Activated CD4-positive, alpha-beta T cell treated with anti-CD3 and anti-CD28 coated beads, Interleukin-2, amount 10 ng/mL, durations not matched to agents 24 days and 14 days (primary cell): ENCODE data around the gene RET. TPM values are rescaled to one million over a fixed set of nuclear protein-coding genes. Genes with fewer than 3 reads are reported as not detected.
"Not testable (repeated sequence)": the region's sequence is repeated elsewhere in the genome, so short reads cannot be mapped to it uniquely, and the experiment has no call there.

Source experiments
- DNase-seq: peaks from one replicate; pipeline ENCODE4 v3.0.0; 2022
- H3K27ac Mint-ChIP-seq: one replicate; pipeline ENCODE4 v1.8.0; 2022; ENCODE audit warnings: mild to moderate bottlenecking, mixed read lengths
- H3K27me3 Mint-ChIP-seq: one replicate; pipeline ENCODE4 v1.8.0; 2022; ENCODE audit warnings: mixed read lengths
- H3K36me3 Mint-ChIP-seq: one replicate; pipeline ENCODE4 v1.8.0; 2022; ENCODE audit warnings: low read depth, mild to moderate bottlenecking, mixed read lengths
- H3K4me1 Mint-ChIP-seq: one replicate; pipeline ENCODE4 v1.8.0; 2021; ENCODE audit warnings: mixed read lengths
- H3K4me3 Mint-ChIP-seq: one replicate; pipeline ENCODE4 v1.8.0; 2022; ENCODE audit warnings: mild to moderate bottlenecking, moderate library complexity, mixed read lengths
- H3K9me3 Mint-ChIP-seq: one replicate; pipeline ENCODE4 v1.8.0; 2021; ENCODE audit warnings: mixed read lengths
- intact Hi-C: fragments of 100-400 bp; cut with micrococcal nuclease; formaldehyde crosslinking; loops from one replicate; pipeline ENCODE4 v1.15.1; 2023
- total RNA-seq: library from RNA; stranded (reverse); gene quantifications from 2 replicates; pipeline ENCODE4 v1.2.3, GENCODE V29; 2022

The RET gene
- total RNA-seq, 1 donor from 2014 or later, result 0.12 TPM

- Mint-ChIP-seq H3K27ac (no peak overlapping the region), H3K4me3 (no peak overlapping the region), H3K36me3 (peaks cover 16% of the 10 kb centered on the region), H3K9me3 (no peaks in the 10 kb centered on the region), H3K27me3 (no peaks in the 10 kb centered on the region), H3K4me1 (peaks cover 65% of the 10 kb centered on the region)
- intact Hi-C loops, result loop anchor here (10.0 kb wide), 2 partner anchors 350 to 580 kb away; partner anchors contain the start of gene BMS1
- peak; percentile 56 for DNase-seq
These were observed 57.4 kb downstream of the RET start for GRCh38 chr10:43134126-43134905.

GRCh38 chr10:43135064-43135463, 58.2 kb downstream of the RET start:
- peak; percentile 52 for DNase-seq
- no peaks in the 10 kb centered on the region for H3K9me3 Mint-ChIP-seq
- H3K4me3 Mint-ChIP-seq, result no peak overlapping the region
- no peaks in the 10 kb centered on the region for H3K27me3 Mint-ChIP-seq
- no peak overlapping the region for H3K27ac Mint-ChIP-seq
- peaks cover 64% of the 10 kb centered on the region for H3K4me1 Mint-ChIP-seq
- intact Hi-C loops, result loop anchor here (10.0 kb wide), 2 partner anchors 350 to 580 kb away; partner anchors contain the start of gene BMS1
- peaks cover 18% of the 10 kb centered on the region for H3K36me3 Mint-ChIP-seq

GRCh38 chr10:43135656-43136055, 58.8 kb downstream of the RET start:
- peak overlapping the region; percentile 93 for H3K4me3 Mint-ChIP-seq
- no peaks in the 10 kb centered on the region for H3K9me3 Mint-ChIP-seq
- H3K27ac Mint-ChIP-seq, result peak overlapping the region; percentile 67
- intact Hi-C loops, result loop anchor here (10.0 kb wide), 2 partner anchors 351 to 581 kb away; partner anchors contain the start of gene BMS1
- peak; percentile 49 for DNase-seq
- H3K27me3 Mint-ChIP-seq, result no peaks in the 10 kb centered on the region
- H3K4me1 Mint-ChIP-seq, result peaks cover 64% of the 10 kb centered on the region
- H3K36me3 Mint-ChIP-seq, result peaks cover 20% of the 10 kb centered on the region

GRCh38 chr10:43136432-43136831, 59.6 kb downstream of the RET start:
- peak; percentile 56 for DNase-seq
- peaks cover 22% of the 10 kb centered on the region for H3K36me3 Mint-ChIP-seq
- peak overlapping the region; percentile 67 for H3K27ac Mint-ChIP-seq
- no peaks in the 10 kb centered on the region for H3K9me3 Mint-ChIP-seq
- H3K4me3 Mint-ChIP-seq, result peak overlapping the region; percentile 93
- H3K4me1 Mint-ChIP-seq, result peaks cover 61% of the 10 kb centered on the region
- intact Hi-C loops, result loop anchor here (10.0 kb wide), 2 partner anchors 352 to 582 kb away; partner anchors contain the start of gene BMS1
- H3K27me3 Mint-ChIP-seq, result no peaks in the 10 kb centered on the region

GRCh38 chr10:43136995-43137716, 60.3 kb downstream of the RET start:
- no peaks in the 10 kb centered on the region for H3K27me3 Mint-ChIP-seq
- intact Hi-C loops, result loop anchor here (10.0 kb wide), 2 partner anchors 352 to 582 kb away; partner anchors contain the start of gene BMS1

GRCh38 chr10:43137717-43138020, 60.8 kb downstream of the RET start:
- Mint-ChIP-seq H3K4me3 (peak overlapping the region; percentile 93), H3K9me3 (no peaks in the 10 kb centered on the region), H3K4me1 (peaks cover 62% of the 10 kb centered on the region), H3K27ac (peak overlapping the region; percentile 96), H3K36me3 (peaks cover 25% of the 10 kb centered on the region), H3K27me3 (no peaks in the 10 kb centered on the region)
- intact Hi-C loops, result loop anchor here (1.0 to 10.0 kb wide), 7 partner anchors 8 to 583 kb away; partner anchors contain the start of gene BMS1
- peak; percentile 81 for DNase-seq

More at GRCh38 chr10:43136995-43137716, 60.3 kb downstream of the RET start:
- Mint-ChIP-seq H3K9me3 (no peaks in the 10 kb centered on the region), H3K36me3 (peaks cover 22% of the 10 kb centered on the region), H3K27ac (peak overlapping the region; percentile 96), H3K4me1 (peaks cover 60% of the 10 kb centered on the region), H3K4me3 (peak overlapping the region; percentile 93)
- no peak for DNase-seq

- peak within 1 kb of the TSS; percentile 99 for H3K27ac Mint-ChIP-seq
- peak within 1 kb of the TSS; percentile 98 for H3K4me3 Mint-ChIP-seq
- H3K27me3 Mint-ChIP-seq, result no peaks in the 10 kb centered on the region
- H3K36me3 Mint-ChIP-seq, result peaks cover 25% of the 10 kb centered on the region
- intact Hi-C loops, result loop anchor here (1.0 to 10.0 kb wide), 7 partner anchors 9 to 583 kb away; partner anchors contain the start of gene BMS1
- peak; percentile 97 for DNase-seq
- peaks cover 59% of the 10 kb centered on the region for H3K4me1 Mint-ChIP-seq
- H3K9me3 Mint-ChIP-seq, result no peaks in the 10 kb centered on the region
These were observed 61.3 kb downstream of the RET start, which contains the start of gene CSGALNACT2 for GRCh38 chr10:43138021-43138756. Gene CSGALNACT2, plus strand, starts transcription at chr10:43138445. Its CDS starts 16,705 bp downstream, at chr10:43155150.

- peak overlapping the region; percentile 98 for H3K4me3 Mint-ChIP-seq
- peaks cover 25% of the 10 kb centered on the region for H3K36me3 Mint-ChIP-seq
- H3K27me3 Mint-ChIP-seq, result no peaks in the 10 kb centered on the region
- peak overlapping the region; percentile 99 for H3K27ac Mint-ChIP-seq
- intact Hi-C loops, result loop anchor here (1.0 to 10.0 kb wide), 7 partner anchors 9 to 584 kb away; partner anchors contain the start of gene BMS1
- peak; percentile 89 for DNase-seq
- H3K9me3 Mint-ChIP-seq, result no peaks in the 10 kb centered on the region
- H3K4me1 Mint-ChIP-seq, result peaks cover 63% of the 10 kb centered on the region
These were observed 61.9 kb downstream of the RET start for GRCh38 chr10:43138757-43139241.

- Mint-ChIP-seq H3K27ac (peak overlapping the region; percentile 46), H3K4me1 (peaks cover 63% of the 10 kb centered on the region), H3K36me3 (peaks cover 24% of the 10 kb centered on the region), H3K27me3 (no peaks in the 10 kb centered on the region), H3K9me3 (peaks cover 3% of the 10 kb centered on the region), H3K4me3 (peak overlapping the region; percentile 23)
- DNase-seq, result no peak
- intact Hi-C loops, result no loop called here
These were observed 64.6 kb downstream of the RET start for GRCh38 chr10:43141421-43141820.

- Mint-ChIP-seq H3K27ac (no peak overlapping the region), H3K27me3 (no peaks in the 10 kb centered on the region), H3K4me3 (no peak overlapping the region), H3K9me3 (peaks cover 7% of the 10 kb centered on the region), H3K4me1 (peaks cover 52% of the 10 kb centered on the region), H3K36me3 (peaks cover 36% of the 10 kb centered on the region)
- intact Hi-C loops, result no loop called here
- no peak for DNase-seq
These were observed 68.4 kb downstream of the RET start for GRCh38 chr10:43145311-43145710.

- H3K27ac Mint-ChIP-seq, H3K9me3 Mint-ChIP-seq, intact Hi-C loops, H3K27me3 Mint-ChIP-seq, DNase-seq, H3K4me3 Mint-ChIP-seq: not testable (repeated sequence)
- H3K36me3 Mint-ChIP-seq, result peaks cover 36% of the 10 kb centered on the region
- H3K4me1 Mint-ChIP-seq, result peaks cover 51% of the 10 kb centered on the region
These were observed 69.1 kb downstream of the RET start for GRCh38 chr10:43145936-43146335.

GRCh38 chr10:43151371-43151770, 74.5 kb downstream of the RET start:
- no peaks in the 10 kb centered on the region for H3K27me3 Mint-ChIP-seq
- peaks cover 28% of the 10 kb centered on the region for H3K4me1 Mint-ChIP-seq
- DNase-seq, result no peak
- H3K4me3 Mint-ChIP-seq, result no peak overlapping the region
- peaks cover 4% of the 10 kb centered on the region for H3K9me3 Mint-ChIP-seq
- intact Hi-C loops, result no loop called here
- H3K36me3 Mint-ChIP-seq, result peaks cover 30% of the 10 kb centered on the region
- no peak overlapping the region for H3K27ac Mint-ChIP-seq

GRCh38 chr10:43153901-43154300, 77.0 kb downstream of the RET start:
- no peak for DNase-seq
- Mint-ChIP-seq H3K27me3 (no peaks in the 10 kb centered on the region), H3K36me3 (peaks cover 25% of the 10 kb centered on the region), H3K9me3 (peaks cover under 1% of the 10 kb centered on the region), H3K4me3 (no peak overlapping the region), H3K27ac (no peak overlapping the region), H3K4me1 (peaks cover 33% of the 10 kb centered on the region)
- intact Hi-C loops, result no loop called here
